ENCODE results near the gene TTC9C. TPM values are rescaled to one million over a fixed set of nuclear protein-coding genes. Genes with fewer than 3 reads are reported as not detected.
"Not testable (repeated sequence)": the region's sequence is repeated elsewhere in the genome, so short reads cannot be mapped to it uniquely, and the experiment has no call there.

The TTC9C gene
- polyA plus RNA-seq, 3 donors: 35.2 to 42.4 (median 38.0) TPM

- not testable (repeated sequence) for DNase-seq (ENCODE audit: low read depth in 3 of 3, low spot score in 2 of 3)
Observed at GRCh38 chr11:62749931-62750330, 21.6 kb downstream of the TTC9C start.

GRCh38 chr11:62752177-62752785, 24.0 kb downstream of the TTC9C start:
- no peak for DNase-seq (ENCODE audit: low read depth in 3 of 3, low spot score in 2 of 3)

GRCh38 chr11:62752994-62753735, 24.9 kb downstream of the TTC9C start:
- no peak for DNase-seq (ENCODE audit: low read depth in 3 of 3, low spot score in 2 of 3)

- peak; percentile 95 to 97 (median 96) for DNase-seq (ENCODE audit: low read depth in 3 of 3, low spot score in 2 of 3)
Observed at GRCh38 chr11:62753736-62754603, 25.7 kb downstream of the TTC9C start, which contains the start of gene ZBTB3. ZBTB3 (minus strand) TSS chr11:62754160; CDS start chr11:62753664, 496 bp downstream.

- no peak for DNase-seq (ENCODE audit: low read depth in 3 of 3, low spot score in 2 of 3)
Observed at GRCh38 chr11:62755086-62755615, 26.9 kb downstream of the TTC9C start.

GRCh38 chr11:62757846-62758788, 29.8 kb downstream of the TTC9C start:
- DNase-seq (ENCODE audit: low read depth in 3 of 3, low spot score in 2 of 3): no peak

GRCh38 chr11:62760867-62761227, 32.6 kb downstream of the TTC9C start:
- DNase-seq (ENCODE audit: low read depth in 3 of 3, low spot score in 2 of 3): not testable (repeated sequence)

- DNase-seq (ENCODE audit: low read depth in 3 of 3, low spot score in 2 of 3): no peak
Observed at GRCh38 chr11:62770778-62771143, 42.5 kb downstream of the TTC9C start.

- peak; percentile 84 to 96 (median 90) for DNase-seq (ENCODE audit: low read depth in 3 of 3, low spot score in 2 of 3)
Observed at GRCh38 chr11:62771144-62772021, 43.1 kb downstream of the TTC9C start, which contains the start of gene TAF6L. TAF6L (plus strand) TSS chr11:62771396; CDS start chr11:62775784, 4,388 bp downstream.

- no peak for DNase-seq (ENCODE audit: low read depth in 3 of 3, low spot score in 2 of 3)
Observed at GRCh38 chr11:62774407-62774806, 46.1 kb downstream of the TTC9C start.

- no peak for DNase-seq (ENCODE audit: low read depth in 3 of 3, low spot score in 2 of 3)
Observed at GRCh38 chr11:62775646-62776045, 47.4 kb downstream of the TTC9C start.

- no peak for DNase-seq (ENCODE audit: low read depth in 3 of 3, low spot score in 2 of 3)
Observed at GRCh38 chr11:62777389-62777788, 49.1 kb downstream of the TTC9C start.

GRCh38 chr11:62778441-62778840, 50.2 kb downstream of the TTC9C start:
- no peak for DNase-seq (ENCODE audit: low read depth in 3 of 3, low spot score in 2 of 3)

GRCh38 chr11:62782753-62783152, 54.5 kb downstream of the TTC9C start:
- DNase-seq (ENCODE audit: low read depth in 3 of 3, low spot score in 2 of 3): no peak

GRCh38 chr11:62786318-62787004, 58.2 kb downstream of the TTC9C start:
- DNase-seq (ENCODE audit: low read depth in 3 of 3, low spot score in 2 of 3): peak; percentile 71 to 87 (median 83)

GRCh38 chr11:62787005-62787759, 58.9 kb downstream of the TTC9C start, which contains the start of gene TMEM179B:
TMEM179B (plus strand) TSS chr11:62787402; CDS start chr11:62787432, 30 bp downstream.
- peak; percentile 95 to 98 (median 98) for DNase-seq (ENCODE audit: low read depth in 3 of 3, low spot score in 2 of 3)

Measured in right renal cortex interstitium (tissue), 3 donors.